ENCODE data around the gene REPS2. TPM values are rescaled to one million over a fixed set of nuclear protein-coding genes. Genes with fewer than 3 reads are reported as not detected.

REPS2 gene
- total and polyA plus RNA-seq, 2 donors: 1.7 to 3.6 TPM

DNA sequence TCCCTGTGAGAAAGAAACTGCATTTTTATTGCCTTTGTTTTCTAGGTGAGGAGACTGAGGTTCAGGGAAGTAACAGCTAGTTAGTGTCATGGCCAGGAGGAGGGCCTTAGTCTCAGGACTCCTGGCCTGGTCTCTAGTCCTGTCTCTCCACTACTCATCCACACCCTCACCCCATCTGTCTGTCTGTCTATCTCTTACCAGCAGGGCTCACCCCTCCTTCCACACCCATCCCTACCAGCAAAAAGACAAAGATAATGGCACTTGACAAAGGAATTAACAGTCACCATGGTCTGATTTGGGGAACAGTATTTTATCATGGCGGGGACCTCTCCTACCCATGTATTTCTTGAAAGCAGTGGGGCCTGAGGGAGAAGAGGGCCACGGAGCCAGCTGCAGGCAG lies 125.8 kb downstream of the REPS2 start:
- H3K4me1 ChIP-seq (ENCODE audit: control insufficient read depth in 2 of 2, insufficient read depth in 2 of 2, low read length in 2 of 2): no peaks in the 10 kb centered on the region
- H3K9me3 ChIP-seq (ENCODE audit: control insufficient read depth in 2 of 2, insufficient read depth in 1 of 2, low read length in 1 of 2): no peaks in the 10 kb centered on the region
- no peak overlapping the region for H3K27ac ChIP-seq (ENCODE audit: low read depth in 1 of 2, low read length in 1 of 2)
- 100% methylated on average over 2 of the region's 2 CpGs for WGBS
- H3K27me3 ChIP-seq (ENCODE audit: control insufficient read depth in 2 of 2, insufficient read depth in 1 of 2, low read length in 1 of 2): peaks cover 0 to 4% of the 10 kb centered on the region in 2 donors
- no peak for DNase-seq (ENCODE audit: low read depth in 6 of 9, low spot score in 9 of 9)
- no peaks in the 10 kb centered on the region for H3K36me3 ChIP-seq (ENCODE audit: control insufficient read depth in 2 of 2, insufficient read depth in 2 of 2, low read length in 1 of 2)
- no peak overlapping the region for H3K4me3 ChIP-seq (ENCODE audit: low read length in 2 of 2)

GRCh38 chrX:17072721-17073230 lies 126.3 kb downstream of the REPS2 start:
- DNase-seq (ENCODE audit: low read depth in 6 of 9, low spot score in 9 of 9): no peak
- H3K27me3 ChIP-seq (ENCODE audit: control insufficient read depth in 2 of 2, insufficient read depth in 1 of 2, low read length in 1 of 2): peaks cover 0 to 4% of the 10 kb centered on the region in 2 donors
- WGBS: 96% methylated on average over 3 of the region's 3 CpGs

DNA sequence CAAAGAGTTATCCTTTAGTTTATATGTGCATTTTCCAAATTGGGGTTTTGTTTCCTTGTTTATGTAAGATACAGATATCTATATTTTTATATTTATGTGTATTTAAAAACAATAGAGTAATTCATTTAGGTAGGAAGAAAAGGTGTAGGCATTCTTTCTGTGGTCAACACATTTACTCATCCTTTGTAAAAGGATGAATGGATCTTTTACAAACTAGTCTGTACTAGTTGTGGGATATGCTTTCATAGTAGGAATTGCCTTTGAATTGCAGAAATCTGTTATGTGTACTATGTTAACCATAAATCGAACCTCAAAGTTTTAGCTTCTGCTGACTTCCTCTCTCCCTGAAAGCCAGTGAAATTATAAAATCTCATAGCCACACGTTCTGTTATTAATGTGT lies 128.5 kb downstream of the REPS2 start:
- Histone ChIP-seq H3K27me3 (ENCODE audit: control insufficient read depth in 2 of 2, insufficient read depth in 1 of 2, low read length in 1 of 2) (peaks cover 0 to 4% of the 10 kb centered on the region in 2 donors), H3K4me1 (ENCODE audit: control insufficient read depth in 2 of 2, insufficient read depth in 2 of 2, low read length in 2 of 2) (peaks cover 0 to 3% of the 10 kb centered on the region in 2 donors), H3K27ac (ENCODE audit: low read depth in 1 of 2, low read length in 1 of 2) (no peak overlapping the region), H3K4me3 (ENCODE audit: low read length in 2 of 2) (no peak overlapping the region), H3K36me3 (ENCODE audit: control insufficient read depth in 2 of 2, insufficient read depth in 2 of 2, low read length in 1 of 2) (no peaks in the 10 kb centered on the region), H3K9me3 (ENCODE audit: control insufficient read depth in 2 of 2, insufficient read depth in 1 of 2, low read length in 1 of 2) (no peaks in the 10 kb centered on the region)
- WGBS: 80% methylated on average over 2 of the region's 2 CpGs
- no peak for DNase-seq (ENCODE audit: low read depth in 6 of 9, low spot score in 9 of 9)

More at GRCh38 chrX:17072721-17073230, 126.3 kb downstream of the REPS2 start:
- Histone ChIP-seq H3K36me3 (ENCODE audit: control insufficient read depth in 2 of 2, insufficient read depth in 2 of 2, low read length in 1 of 2) (no peaks in the 10 kb centered on the region), H3K9me3 (ENCODE audit: control insufficient read depth in 2 of 2, insufficient read depth in 1 of 2, low read length in 1 of 2) (no peaks in the 10 kb centered on the region), H3K27ac (ENCODE audit: low read depth in 1 of 2, low read length in 1 of 2) (no peak overlapping the region), H3K4me1 (ENCODE audit: control insufficient read depth in 2 of 2, insufficient read depth in 2 of 2, low read length in 2 of 2) (peaks cover 0 to 3% of the 10 kb centered on the region in 2 donors), H3K4me3 (ENCODE audit: low read length in 2 of 2) (no peak overlapping the region)

GRCh38 chrX:17077361-17077760 lies 130.9 kb downstream of the REPS2 start:
- WGBS: 77% methylated on average over 6 of the region's 6 CpGs
- H3K4me1 ChIP-seq (ENCODE audit: control insufficient read depth in 2 of 2, insufficient read depth in 2 of 2, low read length in 2 of 2): peaks cover 0 to 3% of the 10 kb centered on the region in 2 donors
- H3K4me3 ChIP-seq (ENCODE audit: low read length in 2 of 2): no peak overlapping the region
- peaks cover 0 to 4% of the 10 kb centered on the region in 2 donors for H3K27me3 ChIP-seq (ENCODE audit: control insufficient read depth in 2 of 2, insufficient read depth in 1 of 2, low read length in 1 of 2)
- DNase-seq (ENCODE audit: low read depth in 6 of 9, low spot score in 9 of 9): no peak
- H3K9me3 ChIP-seq (ENCODE audit: control insufficient read depth in 2 of 2, insufficient read depth in 1 of 2, low read length in 1 of 2): no peaks in the 10 kb centered on the region
- peak overlapping the region in 1 of 2 donors; percentile 47 for H3K27ac ChIP-seq (ENCODE audit: low read depth in 1 of 2, low read length in 1 of 2)
- H3K36me3 ChIP-seq (ENCODE audit: control insufficient read depth in 2 of 2, insufficient read depth in 2 of 2, low read length in 1 of 2): no peaks in the 10 kb centered on the region

DNA sequence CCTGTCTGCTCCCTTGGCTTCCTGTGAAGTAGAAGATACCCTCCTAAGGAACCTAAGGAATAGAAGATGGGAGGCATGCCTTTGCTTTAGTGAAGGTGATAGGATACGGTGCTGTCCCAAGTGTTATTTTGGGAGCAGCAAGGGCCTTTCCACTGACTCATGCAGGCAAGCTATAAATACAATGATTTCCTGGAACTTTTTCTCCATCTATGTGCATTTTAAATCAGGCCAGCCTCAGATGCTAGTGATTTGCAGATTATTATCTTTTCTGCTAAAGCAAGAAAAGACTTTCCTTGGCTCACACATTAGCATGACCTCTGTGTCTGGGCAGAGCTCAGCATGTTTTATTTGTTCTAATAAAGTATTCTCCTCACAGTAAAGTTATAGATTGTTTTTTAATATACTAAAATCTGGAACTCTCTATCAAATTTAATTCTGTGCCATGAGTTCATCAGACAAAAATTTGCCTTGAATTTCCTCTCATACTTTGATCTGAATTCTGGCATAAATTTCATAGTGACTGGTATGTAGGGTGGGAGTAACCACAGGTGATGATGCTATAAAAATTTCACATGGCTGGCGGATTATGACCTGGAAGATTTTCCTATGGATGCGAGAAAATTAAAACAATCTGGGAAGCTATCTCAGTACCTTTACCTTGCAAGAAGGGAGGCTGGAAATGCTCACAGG lies 131.7 kb downstream of the REPS2 start:
- no peak for DNase-seq (ENCODE audit: low read depth in 6 of 9, low spot score in 9 of 9)
- H3K9me3 ChIP-seq (ENCODE audit: control insufficient read depth in 2 of 2, insufficient read depth in 1 of 2, low read length in 1 of 2): no peaks in the 10 kb centered on the region
- no peak overlapping the region for H3K4me3 ChIP-seq (ENCODE audit: low read length in 2 of 2)
- H3K4me1 ChIP-seq (ENCODE audit: control insufficient read depth in 2 of 2, insufficient read depth in 2 of 2, low read length in 2 of 2): peaks cover 0 to 3% of the 10 kb centered on the region in 2 donors
- no peaks in the 10 kb centered on the region for H3K36me3 ChIP-seq (ENCODE audit: control insufficient read depth in 2 of 2, insufficient read depth in 2 of 2, low read length in 1 of 2)
- H3K27me3 ChIP-seq (ENCODE audit: control insufficient read depth in 2 of 2, insufficient read depth in 1 of 2, low read length in 1 of 2): peaks cover 0 to 2% of the 10 kb centered on the region in 2 donors
- WGBS: 91% methylated on average over 3 of the region's 3 CpGs
- peak overlapping the region in 1 of 2 donors; percentile 47 for H3K27ac ChIP-seq (ENCODE audit: low read depth in 1 of 2, low read length in 1 of 2)

DNA sequence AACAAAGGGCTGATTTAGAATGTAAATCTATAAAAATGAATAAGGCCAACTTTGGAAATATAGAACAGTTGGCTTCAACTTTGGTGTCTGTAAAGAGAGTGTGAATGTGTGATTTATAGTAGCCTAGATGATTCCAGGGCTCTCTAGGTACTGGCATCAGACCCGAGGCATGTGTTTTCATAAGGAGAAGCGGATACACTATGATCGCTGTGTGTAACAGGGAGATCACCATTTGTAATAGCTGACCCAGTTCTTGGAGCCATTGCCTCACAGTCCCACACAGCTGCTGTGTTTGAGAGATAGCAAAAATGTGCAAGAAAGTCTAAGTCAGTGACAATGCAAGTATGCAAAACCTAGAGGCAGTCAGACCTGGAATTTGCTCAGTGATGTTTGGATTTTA lies 135.1 kb downstream of the REPS2 start:
- no peaks in the 10 kb centered on the region for H3K9me3 ChIP-seq (ENCODE audit: control insufficient read depth in 2 of 2, insufficient read depth in 1 of 2, low read length in 1 of 2)
- peaks cover 0 to 3% of the 10 kb centered on the region in 2 donors for H3K4me1 ChIP-seq (ENCODE audit: control insufficient read depth in 2 of 2, insufficient read depth in 2 of 2, low read length in 2 of 2)
- 91% methylated on average over 3 of the region's 3 CpGs for WGBS
- H3K36me3 ChIP-seq (ENCODE audit: control insufficient read depth in 2 of 2, insufficient read depth in 2 of 2, low read length in 1 of 2): no peaks in the 10 kb centered on the region
- H3K27me3 ChIP-seq (ENCODE audit: control insufficient read depth in 2 of 2, insufficient read depth in 1 of 2, low read length in 1 of 2): peaks cover 0 to 2% of the 10 kb centered on the region in 2 donors
- no peak for DNase-seq (ENCODE audit: low read depth in 6 of 9, low spot score in 9 of 9)
- no peak overlapping the region for H3K27ac ChIP-seq (ENCODE audit: low read depth in 1 of 2, low read length in 1 of 2)
- H3K4me3 ChIP-seq (ENCODE audit: low read length in 2 of 2): no peak overlapping the region

DNA sequence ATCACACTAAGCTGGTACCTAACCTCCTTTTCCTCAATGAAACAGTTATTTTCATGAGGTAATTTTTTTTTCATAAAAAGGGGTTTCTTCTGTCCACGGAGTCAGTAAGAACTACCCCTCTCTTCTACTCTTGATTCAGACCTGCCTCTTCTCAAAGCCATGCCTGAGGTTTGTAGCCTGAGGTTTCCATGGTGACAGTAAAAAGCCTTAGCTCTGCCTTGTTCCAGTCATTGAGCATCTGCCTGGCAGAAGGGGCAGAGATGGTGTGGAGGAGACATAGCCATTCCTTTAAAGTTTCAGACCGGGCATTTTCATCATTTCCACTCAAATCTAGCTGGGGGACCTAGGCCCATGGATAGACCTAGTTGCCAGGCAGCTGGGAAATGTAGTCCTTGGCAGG lies 135.5 kb downstream of the REPS2 start:
- H3K27me3 ChIP-seq (ENCODE audit: control insufficient read depth in 2 of 2, insufficient read depth in 1 of 2, low read length in 1 of 2): peaks cover 0 to 2% of the 10 kb centered on the region in 2 donors
- WGBS: 95% methylated on average over 2 of the region's 2 CpGs

GRCh38 chrX:17082831-17083230 lies 136.4 kb downstream of the REPS2 start:
- no peak overlapping the region for H3K27ac ChIP-seq (ENCODE audit: low read depth in 1 of 2, low read length in 1 of 2)
- no peaks in the 10 kb centered on the region for H3K27me3 ChIP-seq (ENCODE audit: control insufficient read depth in 2 of 2, insufficient read depth in 1 of 2, low read length in 1 of 2)
- no peak overlapping the region for H3K4me3 ChIP-seq (ENCODE audit: low read length in 2 of 2)
- WGBS: 46% methylated on average over 7 of the region's 7 CpGs
- DNase-seq (ENCODE audit: low read depth in 6 of 9, low spot score in 9 of 9): no peak
- no peaks in the 10 kb centered on the region for H3K9me3 ChIP-seq (ENCODE audit: control insufficient read depth in 2 of 2, insufficient read depth in 1 of 2, low read length in 1 of 2)
- no peaks in the 10 kb centered on the region for H3K36me3 ChIP-seq (ENCODE audit: control insufficient read depth in 2 of 2, insufficient read depth in 2 of 2, low read length in 1 of 2)
- no peaks in the 10 kb centered on the region for H3K4me1 ChIP-seq (ENCODE audit: control insufficient read depth in 2 of 2, insufficient read depth in 2 of 2, low read length in 2 of 2)

More for the DNA sequence above, 135.5 kb downstream of the REPS2 start:
- H3K9me3 ChIP-seq (ENCODE audit: control insufficient read depth in 2 of 2, insufficient read depth in 1 of 2, low read length in 1 of 2): no peaks in the 10 kb centered on the region
- H3K4me1 ChIP-seq (ENCODE audit: control insufficient read depth in 2 of 2, insufficient read depth in 2 of 2, low read length in 2 of 2): peaks cover 0 to 3% of the 10 kb centered on the region in 2 donors
- no peak overlapping the region for H3K4me3 ChIP-seq (ENCODE audit: low read length in 2 of 2)
- no peak overlapping the region for H3K27ac ChIP-seq (ENCODE audit: low read depth in 1 of 2, low read length in 1 of 2)
- no peaks in the 10 kb centered on the region for H3K36me3 ChIP-seq (ENCODE audit: control insufficient read depth in 2 of 2, insufficient read depth in 2 of 2, low read length in 1 of 2)
- no peak for DNase-seq (ENCODE audit: low read depth in 6 of 9, low spot score in 9 of 9)

- no peak for DNase-seq (ENCODE audit: low read depth in 6 of 9, low spot score in 9 of 9)
- Histone ChIP-seq H3K9me3 (ENCODE audit: control insufficient read depth in 2 of 2, insufficient read depth in 1 of 2, low read length in 1 of 2) (no peaks in the 10 kb centered on the region), H3K4me1 (ENCODE audit: control insufficient read depth in 2 of 2, insufficient read depth in 2 of 2, low read length in 2 of 2) (no peaks in the 10 kb centered on the region), H3K36me3 (ENCODE audit: control insufficient read depth in 2 of 2, insufficient read depth in 2 of 2, low read length in 1 of 2) (no peaks in the 10 kb centered on the region), H3K27me3 (ENCODE audit: control insufficient read depth in 2 of 2, insufficient read depth in 1 of 2, low read length in 1 of 2) (no peaks in the 10 kb centered on the region), H3K27ac (ENCODE audit: low read depth in 1 of 2, low read length in 1 of 2) (no peak overlapping the region), H3K4me3 (ENCODE audit: low read length in 2 of 2) (no peak overlapping the region)
- 93% methylated on average over 4 of the region's 4 CpGs for WGBS
Measured at GRCh38 chrX:17086317-17086716, 139.9 kb downstream of the REPS2 start.
